ENCODE results near the gene CCSER1.

Gene CCSER1

DNA sequence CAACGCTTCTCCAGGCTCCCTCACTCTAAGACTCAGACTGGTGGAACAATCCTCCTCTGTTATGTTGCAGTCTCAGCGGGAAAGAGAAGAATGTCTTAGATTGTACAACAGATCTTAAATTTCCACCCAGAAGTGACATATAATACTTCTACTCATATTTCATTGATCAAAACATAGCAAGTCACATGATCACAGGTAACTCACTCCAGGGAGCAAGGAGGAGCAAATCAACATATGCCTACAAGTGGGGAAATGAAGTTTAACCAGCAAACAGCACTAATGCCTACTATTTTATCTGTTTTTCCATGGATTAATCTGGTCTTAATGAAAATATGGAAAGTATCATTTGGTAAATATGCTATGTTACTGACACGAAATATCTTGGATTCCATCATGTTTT lies 819.8 kb downstream of the CCSER1 start:
- no peak for DNase-seq (ENCODE audit: low read depth in 3 of 3)

DNA sequence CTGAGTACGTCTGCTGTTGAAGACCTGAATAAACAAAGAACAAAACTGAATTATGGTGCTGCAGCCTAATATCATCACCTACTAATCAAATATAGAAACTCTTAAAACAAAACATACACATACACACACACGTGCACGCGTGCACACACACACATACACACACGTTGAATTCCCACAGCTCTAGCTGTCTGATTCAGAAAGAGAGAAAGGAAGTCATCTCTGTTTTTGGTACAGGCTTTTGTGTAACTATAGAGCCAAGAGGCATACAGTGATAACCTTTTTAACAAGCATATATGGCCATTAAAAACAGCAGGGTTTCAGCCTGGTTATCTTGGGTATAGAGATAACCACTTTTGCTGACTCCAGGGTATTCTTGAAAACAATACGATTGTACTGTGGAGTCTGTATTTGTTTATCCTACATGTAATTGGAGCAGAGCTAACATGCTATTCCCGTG lies 823.2 kb downstream of the CCSER1 start:
- DNase-seq (ENCODE audit: low read depth in 3 of 3) = no peak

DNA sequence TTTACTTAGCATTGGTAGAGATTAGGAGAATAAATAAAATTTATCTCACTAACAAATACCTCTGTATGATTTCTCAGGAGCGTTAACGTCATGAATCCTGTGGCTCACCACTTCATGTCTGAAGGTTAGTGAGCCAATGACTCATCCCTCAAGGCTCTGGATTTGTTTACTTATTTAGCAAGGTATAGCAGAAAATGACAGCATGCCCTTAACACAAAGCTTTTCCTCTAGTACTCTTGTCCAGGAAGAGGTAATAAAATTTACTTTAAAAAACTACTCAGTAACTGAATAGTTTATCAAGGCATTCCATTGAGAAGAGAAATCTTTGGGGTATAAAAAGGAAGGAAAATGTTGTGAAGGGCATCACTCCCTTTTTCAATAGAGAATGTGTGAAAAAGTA lies 823.8 kb downstream of the CCSER1 start:
- DNase-seq (ENCODE audit: low read depth in 3 of 3) = no peak

DNA sequence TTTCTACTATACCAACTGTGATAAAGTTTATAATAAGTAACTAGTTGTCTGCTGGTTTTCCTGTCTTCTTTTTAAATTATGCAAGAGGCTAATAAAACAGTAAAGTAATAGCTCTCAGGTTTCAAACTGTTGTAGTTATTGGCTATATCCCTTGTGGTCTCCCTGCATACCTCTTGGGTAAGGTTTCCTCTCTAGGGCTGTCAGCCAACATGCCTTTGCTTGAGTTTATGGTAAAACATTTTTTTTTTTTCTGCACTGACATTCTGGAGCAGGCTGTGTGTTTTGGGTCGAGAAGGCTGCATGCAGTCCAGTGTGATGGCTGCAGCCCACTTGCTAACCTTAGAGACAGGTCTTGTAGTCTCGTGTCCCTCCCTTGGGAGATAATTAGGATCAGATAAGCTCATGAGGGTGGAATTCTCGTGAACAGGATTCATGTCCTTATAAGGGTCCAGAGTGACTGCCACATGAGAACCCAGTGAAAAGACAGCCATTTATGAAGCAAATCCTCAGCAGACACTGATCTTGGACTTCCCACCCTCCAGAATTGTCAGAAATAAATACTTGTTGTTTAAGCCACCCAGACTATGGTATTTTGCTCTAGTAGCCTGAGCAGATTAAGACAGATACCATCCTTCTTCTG lies 831.2 kb downstream of the CCSER1 start:
- DNase-seq (ENCODE audit: low read depth in 3 of 3) = no peak

DNA sequence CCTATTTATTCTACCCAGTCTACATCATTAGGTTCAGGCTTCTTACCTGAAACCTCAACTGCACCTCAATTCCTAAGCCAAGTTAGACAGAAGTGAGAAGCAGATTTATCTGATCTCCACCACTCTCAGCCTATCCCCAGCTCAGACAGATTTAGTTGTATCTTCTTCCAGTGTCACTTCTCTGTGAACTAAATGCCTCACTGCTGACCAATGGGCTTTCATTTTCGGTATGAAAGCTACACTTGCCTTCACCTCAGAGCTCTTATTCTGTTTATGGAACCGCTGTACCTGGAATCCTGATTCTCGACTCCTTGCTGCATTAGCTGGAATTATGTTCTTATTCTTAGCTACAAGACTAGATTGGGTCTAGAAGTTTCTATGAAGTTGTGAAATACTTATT lies 833.2 kb downstream of the CCSER1 start:
- DNase-seq (ENCODE audit: low read depth in 3 of 3) = no peak

DNA sequence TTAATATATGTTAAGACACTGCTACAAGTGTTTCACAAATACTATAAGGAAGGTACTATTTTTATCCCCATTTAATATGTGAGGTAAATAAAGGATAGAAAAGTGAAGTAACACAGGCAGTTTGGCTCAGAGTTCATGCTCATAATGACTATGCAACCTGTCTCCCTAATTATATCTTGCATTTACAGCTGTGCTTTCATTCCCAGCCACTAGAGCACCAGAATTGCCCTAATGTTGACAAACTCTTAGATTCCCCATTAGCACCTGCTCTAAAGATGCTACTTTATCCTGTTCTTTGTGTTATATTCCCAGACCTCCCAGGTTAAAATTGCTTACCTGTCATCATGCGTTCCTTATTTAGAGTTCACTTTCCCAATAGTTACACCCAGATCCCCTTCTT lies 833.6 kb downstream of the CCSER1 start:
- DNase-seq (ENCODE audit: low read depth in 3 of 3) = no peak

DNA sequence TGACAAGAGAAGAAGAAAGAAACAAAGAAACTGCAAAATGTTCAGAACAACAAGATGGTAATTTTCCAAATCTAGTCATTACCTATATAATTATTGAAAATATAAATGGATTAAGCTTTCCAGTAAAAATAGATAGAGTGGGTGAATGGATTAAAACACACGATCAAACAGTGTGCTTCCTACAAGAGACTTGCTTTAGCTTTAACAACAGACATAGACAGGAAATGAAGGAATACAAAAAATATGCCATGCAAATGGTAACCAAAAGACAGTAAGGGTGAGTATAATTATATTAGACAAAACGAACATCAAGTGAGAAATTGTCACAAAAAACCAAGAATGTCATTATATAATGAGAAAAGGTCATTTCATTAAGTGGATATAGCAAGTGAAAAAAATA lies 842.8 kb downstream of the CCSER1 start:
- DNase-seq (ENCODE audit: low read depth in 3 of 3) = no peak

DNA sequence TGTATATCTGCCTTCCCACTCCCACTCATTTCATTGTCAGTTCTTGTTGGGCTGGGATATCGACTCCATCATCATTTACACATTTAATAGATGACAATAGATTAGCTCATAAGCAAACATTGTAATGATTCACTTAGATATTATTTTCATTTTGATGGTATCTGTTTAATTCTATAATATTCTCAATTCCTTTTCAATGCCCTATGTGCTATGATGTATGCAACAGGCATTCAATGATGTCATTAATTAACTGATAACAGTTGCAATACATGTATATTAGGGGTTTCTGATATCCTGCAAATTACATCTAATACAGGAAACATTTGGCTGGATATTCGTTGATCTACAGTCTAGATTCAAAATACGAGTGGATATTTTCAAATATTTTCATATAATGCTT lies 850.5 kb downstream of the CCSER1 start:
- DNase-seq (ENCODE audit: low read depth in 3 of 3) = no peak

DNA sequence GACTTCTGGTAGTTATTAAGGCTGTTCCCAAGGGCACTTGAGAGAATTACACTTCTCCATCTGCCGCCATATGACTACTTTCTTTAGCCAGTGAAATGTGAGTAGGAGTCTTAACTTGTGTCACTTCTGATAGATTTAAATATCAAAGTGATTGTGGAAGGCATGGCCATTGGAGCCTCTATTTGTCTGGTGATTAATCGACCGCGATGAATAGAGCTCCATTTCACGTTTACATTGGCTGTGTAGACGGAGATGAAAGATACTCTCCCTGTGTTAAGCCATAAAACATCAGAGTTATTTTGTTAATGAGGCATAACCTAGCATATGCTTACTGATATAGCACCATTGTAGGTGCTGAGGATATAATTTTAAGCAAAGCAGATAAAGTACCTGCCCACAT lies 852.4 kb downstream of the CCSER1 start:
- DNase-seq (ENCODE audit: low read depth in 3 of 3) = no peak

DNA sequence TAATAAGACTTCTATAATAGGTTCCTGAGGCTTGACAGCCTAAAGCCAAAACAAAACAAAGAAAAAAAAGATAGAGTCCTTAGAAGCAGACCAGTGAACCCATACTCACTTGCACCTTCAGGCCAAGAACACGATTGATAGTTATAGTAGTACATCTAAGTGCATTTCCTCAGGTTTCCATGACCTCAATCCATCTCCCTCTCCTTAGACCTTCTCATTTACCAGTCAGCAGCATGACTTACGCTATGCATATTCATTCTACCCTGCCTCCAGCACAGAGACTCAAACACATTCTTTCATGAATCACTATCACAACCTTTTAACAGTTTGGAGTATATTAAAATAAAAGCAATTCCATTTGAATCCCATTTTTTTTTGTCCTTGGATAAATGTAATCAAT lies 855.6 kb downstream of the CCSER1 start:
- no peak for DNase-seq (ENCODE audit: low read depth in 3 of 3)

DNA sequence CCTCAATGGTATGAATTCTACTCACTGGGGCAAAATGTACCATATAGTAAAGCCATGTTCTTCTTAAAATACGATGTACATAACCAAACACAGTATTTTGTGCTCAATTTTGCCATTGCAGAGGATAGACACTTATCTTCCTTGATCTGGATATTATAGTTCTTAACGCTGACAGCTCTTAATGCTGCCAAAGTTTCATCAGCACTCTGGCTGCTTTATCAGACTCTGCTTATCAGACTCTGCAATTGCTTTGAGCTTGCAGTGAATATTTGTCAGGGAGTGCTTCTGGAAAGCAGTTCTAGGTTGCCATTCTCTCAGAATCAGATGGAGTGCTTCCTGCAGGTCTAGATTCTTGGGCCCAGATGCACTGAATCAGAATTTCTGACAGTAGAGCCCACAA lies 863.1 kb downstream of the CCSER1 start:
- DNase-seq (ENCODE audit: low read depth in 3 of 3) = no peak

DNA sequence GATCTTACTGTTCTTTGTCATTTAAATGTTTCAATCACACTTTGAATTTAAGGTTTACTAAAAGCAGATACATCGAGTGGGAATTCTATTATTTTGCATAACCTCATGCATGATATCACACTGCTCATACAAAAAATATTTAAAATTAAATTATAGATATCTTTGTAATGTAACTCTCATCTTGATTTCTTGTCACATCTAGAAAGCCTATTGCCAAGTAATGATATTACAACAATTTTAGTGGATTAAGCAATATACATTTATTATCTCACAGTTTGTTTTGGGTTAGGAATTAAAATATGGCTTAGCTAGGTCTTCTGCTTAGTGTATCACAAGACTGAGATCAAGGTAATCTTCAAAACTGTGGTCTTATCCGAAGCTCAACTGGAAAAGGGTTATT lies 865.0 kb downstream of the CCSER1 start:
- no peak for DNase-seq (ENCODE audit: low read depth in 3 of 3)

DNA sequence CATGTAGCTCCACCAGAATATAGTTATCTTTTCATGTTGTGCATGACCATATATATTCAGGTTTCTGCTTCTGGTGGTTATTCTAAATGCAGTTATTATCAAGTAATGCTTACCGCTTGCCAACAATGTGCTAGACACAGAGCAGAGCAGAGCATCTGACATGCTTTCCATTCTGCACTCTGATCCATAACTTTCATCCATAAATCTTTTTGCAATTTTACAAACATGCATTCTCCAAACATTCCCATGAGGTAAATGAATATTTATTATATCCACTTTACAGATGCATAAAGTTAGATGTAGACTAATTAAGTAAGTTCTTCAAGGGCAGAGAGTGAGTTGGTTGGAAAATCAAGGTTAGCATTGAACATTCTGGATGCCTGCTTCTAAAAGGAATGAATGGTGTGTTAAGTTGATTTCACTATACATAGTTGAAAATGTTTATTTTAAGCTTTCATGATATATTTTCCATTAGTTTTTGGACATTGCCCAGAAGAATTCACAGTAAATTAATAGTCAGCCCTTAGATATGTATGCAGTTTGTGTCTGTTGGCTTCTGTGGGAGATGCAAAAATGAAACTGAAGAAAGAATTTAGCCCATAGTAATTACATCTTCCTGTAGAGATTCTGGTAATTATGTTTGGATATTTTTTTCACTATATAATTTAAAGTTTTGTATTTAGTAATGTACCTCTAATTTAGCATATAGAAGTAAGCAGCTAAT lies 867.8 kb downstream of the CCSER1 start:
- DNase-seq (ENCODE audit: low read depth in 3 of 3) = no peak

DNA sequence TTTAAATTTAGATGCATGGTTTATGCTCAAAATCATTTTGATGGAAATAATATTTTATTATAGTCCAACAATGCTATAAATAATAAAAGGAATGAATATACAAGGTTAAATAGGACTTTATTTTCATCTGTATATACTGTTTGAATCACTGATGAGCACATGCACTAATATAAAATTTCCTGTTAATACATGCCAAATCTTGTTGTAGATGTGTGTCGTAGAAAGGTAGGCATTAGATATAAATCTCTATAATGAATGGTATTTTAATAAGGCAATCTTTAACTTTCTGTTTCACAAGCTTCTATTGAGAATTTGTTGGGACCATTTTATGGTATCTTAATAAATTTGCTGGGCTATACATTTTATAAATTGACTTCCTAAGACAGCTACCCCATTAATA lies 868.8 kb downstream of the CCSER1 start:
- no peak for DNase-seq (ENCODE audit: low read depth in 3 of 3)

DNA sequence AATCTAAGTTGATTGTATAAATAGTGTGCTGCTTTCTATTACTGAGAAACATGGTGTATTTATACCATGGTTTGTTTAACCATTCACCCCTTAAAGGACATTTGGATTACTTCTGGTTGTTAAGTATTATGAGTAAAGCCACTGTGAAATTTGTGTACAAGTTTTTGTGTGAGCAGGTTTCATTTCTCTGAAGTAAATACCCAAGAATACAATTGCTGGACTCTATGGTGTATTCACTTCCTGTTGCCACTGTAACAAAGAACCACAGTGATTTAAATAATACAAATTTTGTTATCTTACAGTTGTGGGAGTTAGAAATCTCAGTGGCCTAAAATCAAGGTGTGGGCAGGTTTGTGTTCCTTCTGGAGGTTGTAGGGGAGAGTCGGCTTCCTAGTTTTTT lies 869.6 kb downstream of the CCSER1 start:
- DNase-seq (ENCODE audit: low read depth in 3 of 3) = no peak

DNA sequence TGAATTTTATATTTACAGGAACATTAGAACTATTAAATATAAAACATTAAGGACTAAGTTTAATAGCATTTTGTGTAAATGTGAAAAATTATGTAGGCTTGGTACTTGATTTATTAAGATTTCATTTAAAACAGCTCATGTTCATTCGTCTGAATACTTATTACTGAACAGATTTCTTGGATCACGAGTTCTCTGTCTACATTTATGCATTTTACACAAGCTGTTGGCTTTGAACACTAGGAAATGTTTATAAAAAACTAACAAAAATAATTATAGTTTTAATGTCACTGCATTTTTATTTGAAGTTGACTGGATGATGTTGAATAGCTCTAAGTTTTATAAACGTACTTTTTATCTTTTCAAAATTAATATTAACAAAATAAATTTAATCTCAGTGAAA lies 888.7 kb downstream of the CCSER1 start:
- no peak for DNase-seq (ENCODE audit: low read depth in 3 of 3)

DNA sequence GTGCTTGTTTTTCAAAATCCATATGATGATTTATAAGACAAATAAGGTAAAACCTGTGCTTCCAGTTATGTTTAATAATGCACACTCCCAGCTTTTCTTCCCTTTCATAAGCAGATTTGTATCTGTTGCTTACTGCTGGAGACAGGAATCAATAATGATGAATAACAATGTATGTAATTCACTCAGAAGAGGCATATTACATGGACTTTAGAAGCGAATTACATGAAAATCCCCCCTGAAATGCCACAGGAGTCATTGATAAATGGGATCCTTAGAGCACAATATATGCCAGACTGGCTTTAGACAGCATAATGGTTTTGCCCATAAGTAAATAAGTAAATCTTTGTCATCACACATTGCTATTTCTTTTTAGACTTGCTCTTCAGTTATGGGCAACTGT lies 892.3 kb downstream of the CCSER1 start:
- DNase-seq (ENCODE audit: low read depth in 3 of 3) = no peak

DNA sequence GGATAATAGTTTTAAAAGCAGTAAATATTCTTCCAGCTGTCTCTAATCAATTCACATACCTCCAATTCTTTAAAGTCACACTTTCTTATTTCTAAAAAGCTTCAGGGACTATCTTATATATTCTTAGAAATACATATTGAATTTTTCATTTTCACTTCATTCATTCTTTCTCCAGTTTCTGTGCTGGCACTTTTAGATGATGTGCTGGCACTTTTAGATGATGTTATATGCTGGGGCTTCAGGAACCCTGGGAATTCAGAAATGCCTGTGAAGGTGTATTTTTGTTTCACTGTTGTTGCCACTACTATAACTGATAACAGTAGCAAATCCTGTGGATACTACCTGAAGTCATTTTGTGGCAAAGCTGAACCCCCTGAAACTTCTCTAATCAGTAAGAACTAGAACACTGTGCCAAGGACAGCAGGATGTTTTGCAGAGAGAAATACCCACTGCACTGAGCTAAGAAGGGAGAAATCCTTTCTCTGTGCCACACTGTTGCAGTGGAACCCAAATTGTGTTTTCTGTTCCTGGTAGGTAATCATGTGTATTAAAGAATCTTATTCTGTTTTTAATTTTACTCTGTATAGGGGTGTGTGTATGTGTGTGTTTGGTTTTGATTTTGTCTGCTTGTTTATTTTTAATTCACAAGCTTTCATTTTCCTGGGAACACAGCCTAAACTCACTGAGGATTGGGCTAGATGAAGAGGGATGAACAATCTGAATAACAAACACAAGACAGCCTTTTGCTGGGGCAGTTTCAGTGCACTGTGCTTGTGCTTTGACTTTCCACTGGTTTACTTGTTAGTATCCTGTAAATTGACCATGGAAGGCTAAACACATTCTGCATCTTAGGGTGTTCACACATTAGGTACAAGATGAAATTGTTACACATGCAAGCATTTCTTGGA lies 898.3 kb downstream of the CCSER1 start:
- DNase-seq (ENCODE audit: low read depth in 3 of 3) = no peak

DNA sequence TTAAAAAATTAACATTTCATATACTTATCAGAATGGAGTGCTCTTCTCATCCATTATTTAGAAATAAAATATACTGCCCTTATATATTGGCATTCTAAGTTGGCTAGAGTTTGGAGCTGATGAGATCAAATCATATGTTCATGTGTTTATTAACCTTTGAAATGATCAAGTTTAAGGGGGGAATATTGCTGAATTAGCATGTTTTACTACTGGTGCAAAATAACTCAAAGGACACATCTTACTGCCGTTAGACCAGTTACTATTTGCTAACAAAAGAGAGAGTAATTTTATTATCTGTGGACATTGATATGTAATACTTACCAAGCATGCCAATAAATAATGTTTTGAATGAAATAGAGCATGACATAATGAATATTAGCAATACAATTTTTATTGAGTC lies 901.0 kb downstream of the CCSER1 start:
- no peak for DNase-seq (ENCODE audit: low read depth in 3 of 3)

DNA sequence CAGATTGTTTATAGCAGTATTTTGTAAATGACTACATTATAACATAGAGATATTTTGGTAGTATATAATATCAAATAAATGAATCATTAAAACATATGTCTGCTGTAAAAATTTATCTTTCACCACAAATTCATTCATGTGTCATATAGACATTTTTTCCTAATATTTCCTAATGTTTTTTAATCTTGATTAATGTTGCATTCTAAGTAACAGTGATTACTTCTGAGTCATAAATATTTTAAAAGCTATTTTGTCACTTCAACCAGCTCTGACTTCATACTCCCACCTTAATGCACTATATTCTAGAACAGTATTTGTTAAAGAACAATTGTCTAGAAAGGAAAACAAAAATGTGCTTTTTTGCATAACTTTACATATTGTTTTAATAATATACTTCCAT lies 904.6 kb downstream of the CCSER1 start:
- no peak for DNase-seq (ENCODE audit: low read depth in 3 of 3)

DNA sequence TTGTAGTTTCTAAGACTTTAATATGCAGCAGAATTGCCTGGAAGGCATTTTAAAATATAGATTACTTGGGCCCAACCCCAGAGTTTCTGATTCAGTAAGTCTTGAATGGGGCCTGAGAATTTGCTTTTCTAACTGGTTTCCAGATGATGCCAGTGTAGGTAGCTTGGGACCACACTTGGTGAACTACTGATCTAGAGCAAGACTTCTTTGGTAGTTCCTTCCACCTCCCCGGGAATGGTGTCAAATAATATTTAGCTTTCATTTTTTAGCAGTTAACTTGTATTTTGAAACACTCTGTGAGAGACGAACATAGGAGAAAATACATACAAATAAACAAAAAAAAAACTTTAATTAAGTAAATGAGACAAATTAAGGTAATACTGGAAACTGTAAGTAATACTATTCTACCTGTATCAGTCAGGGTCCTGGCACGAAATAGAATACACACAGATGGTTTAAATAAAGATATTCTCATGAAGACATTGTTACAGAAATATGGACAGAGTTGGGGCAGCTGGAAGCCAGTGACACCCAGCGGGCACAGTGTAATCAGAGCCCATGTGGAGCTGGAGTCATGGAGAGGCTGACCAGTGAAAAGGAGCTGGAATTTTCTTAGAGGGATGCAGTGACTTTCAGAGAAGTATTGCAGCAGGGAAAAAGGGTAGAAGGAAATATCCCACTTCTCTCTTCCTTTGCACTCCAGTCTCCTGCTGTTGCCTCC lies 905.7 kb downstream of the CCSER1 start:
- DNase-seq (ENCODE audit: low read depth in 3 of 3) = no peak

DNA sequence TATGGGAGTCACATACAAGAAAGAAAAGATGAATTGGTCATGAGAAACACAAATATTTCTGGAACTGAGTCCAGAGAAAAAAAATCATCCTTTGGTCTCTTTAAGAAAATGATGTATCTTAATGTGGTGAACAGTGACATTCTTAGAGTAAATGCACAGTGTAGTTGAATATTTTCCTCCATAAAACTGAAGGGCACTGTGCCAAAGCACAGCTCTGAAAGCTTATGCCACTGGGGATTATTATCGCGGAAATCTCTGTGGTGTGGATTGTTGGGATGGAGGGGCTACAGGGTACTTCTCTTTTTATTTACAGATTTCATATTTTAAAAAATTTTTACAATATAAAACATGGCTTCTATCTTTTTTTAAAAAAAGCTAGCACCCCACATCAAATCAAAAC lies 908.1 kb downstream of the CCSER1 start:
- no peak for DNase-seq (ENCODE audit: low read depth in 3 of 3)

Data from stimulated activated CD4-positive, alpha-beta T cell treated with anti-CD3 and anti-CD28 coated beads, TNF-alpha, amount 100 ng/mL, for 4 hours (primary cell).